Activated T-cell treated with anti-CD3 and anti-CD28 coated beads, Interleukin-2, amount 50 U/mL, for 4 hours (primary cell): Measurements from ENCODE around the gene TMEM125. TPM values are rescaled to one million over a fixed set of nuclear protein-coding genes. Genes with fewer than 3 reads are reported as not detected.

Experiments used
- ATAC-seq, 2 donors: fragments of 200-7000 bp; cut with Tn5 transposase; one replicate each; pipeline ENCODE4 v1.10.0; 2021
- DNase-seq: peaks from one replicate; pipeline ENCODE4 v3.0.0-alpha.2; 2020
- H3K27me3 Mint-ChIP-seq: one replicate; pipeline ENCODE4 v1.8.0; 2021; ENCODE audit warnings: low read depth, mixed read lengths
- H3K36me3 Mint-ChIP-seq: one replicate; pipeline ENCODE4 v1.8.0; 2022; ENCODE audit warnings: mixed read lengths; ENCODE audit not compliant: insufficient read depth
- H3K4me1 Mint-ChIP-seq: one replicate; pipeline ENCODE4 v1.8.0; 2021; ENCODE audit warnings: low read depth, mixed read lengths
- H3K4me3 Mint-ChIP-seq: one replicate; pipeline ENCODE4 v1.8.0; 2021; ENCODE audit warnings: mild to moderate bottlenecking, moderate library complexity, mixed read lengths
- H3K9me3 Mint-ChIP-seq: one replicate; pipeline ENCODE4 v1.8.0; 2021; ENCODE audit warnings: mixed read lengths
- total RNA-seq, 3 donors: library from RNA; stranded (reverse); gene quantifications; one replicate each; pipeline ENCODE4 v1.2.1, GENCODE V29; 2021

The TMEM125 gene
- total RNA-seq, 3 donors from 2014 or later: not detected

- Mint-ChIP-seq H3K4me3 (no peak overlapping the region), H3K9me3 (no peaks in the 10 kb centered on the region), H3K36me3 (no peaks in the 10 kb centered on the region), H3K27me3 (peaks cover 3% of the 10 kb centered on the region), H3K4me1 (no peaks in the 10 kb centered on the region)
- ATAC-seq: no peak
- no peak for DNase-seq
Measured at GRCh38 chr1:43237121-43237520, 32.7 kb upstream of the TMEM125 start.

GRCh38 chr1:43238085-43238484 is 31.7 kb upstream of the TMEM125 start:
- no peaks in the 10 kb centered on the region for H3K9me3 Mint-ChIP-seq
- no peaks in the 10 kb centered on the region for H3K36me3 Mint-ChIP-seq
- no peak overlapping the region for H3K4me3 Mint-ChIP-seq
- H3K4me1 Mint-ChIP-seq: no peaks in the 10 kb centered on the region
- DNase-seq (no peak), ATAC-seq (no peak)
- H3K27me3 Mint-ChIP-seq: peaks cover 3% of the 10 kb centered on the region

DNA sequence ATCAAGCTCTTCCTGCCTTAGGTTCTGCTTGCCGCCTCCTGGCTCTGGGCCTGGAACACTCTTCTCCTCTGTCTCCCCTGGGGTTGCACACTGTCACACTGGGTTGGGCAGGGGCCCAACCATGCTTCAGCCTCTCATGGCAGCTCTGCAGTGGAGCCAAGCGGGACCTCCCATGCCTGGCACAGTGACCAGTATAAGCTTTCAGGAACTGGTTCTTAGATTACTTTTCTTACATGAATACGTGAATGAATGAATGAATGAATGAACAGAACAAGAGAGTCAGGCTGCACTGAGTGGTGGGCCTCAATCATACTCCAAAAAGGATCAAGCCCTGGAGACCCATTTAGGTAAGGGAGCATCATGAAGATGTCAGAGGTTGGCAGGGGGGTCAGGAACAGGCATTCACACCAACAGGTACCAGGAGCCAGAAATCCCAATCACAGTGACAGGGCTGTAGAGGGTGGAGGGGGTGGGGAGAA is 30.8 kb upstream of the TMEM125 start:
- H3K4me3 Mint-ChIP-seq: no peak overlapping the region

GRCh38 chr1:43239484-43239883 is 30.3 kb upstream of the TMEM125 start:
- Mint-ChIP-seq H3K4me1 (no peaks in the 10 kb centered on the region), H3K9me3 (no peaks in the 10 kb centered on the region), H3K4me3 (no peak overlapping the region), H3K36me3 (no peaks in the 10 kb centered on the region), H3K27me3 (peaks cover 3% of the 10 kb centered on the region)
- DNase-seq (no peak), ATAC-seq (no peak)

More for the DNA sequence above, 30.8 kb upstream of the TMEM125 start:
- Mint-ChIP-seq H3K27me3 (peaks cover 3% of the 10 kb centered on the region), H3K36me3 (no peaks in the 10 kb centered on the region), H3K9me3 (no peaks in the 10 kb centered on the region), H3K4me1 (no peaks in the 10 kb centered on the region)
- DNase-seq (no peak), ATAC-seq (no peak)

- H3K27me3 Mint-ChIP-seq: no peaks in the 10 kb centered on the region
- ATAC-seq: no peak
- H3K9me3 Mint-ChIP-seq: no peaks in the 10 kb centered on the region
- H3K36me3 Mint-ChIP-seq: no peaks in the 10 kb centered on the region
- no peak overlapping the region for H3K4me3 Mint-ChIP-seq
- DNase-seq: no peak
- no peaks in the 10 kb centered on the region for H3K4me1 Mint-ChIP-seq
Measured at GRCh38 chr1:43241413-43241836, 28.4 kb upstream of the TMEM125 start.

- H3K9me3 Mint-ChIP-seq: no peaks in the 10 kb centered on the region
- no peaks in the 10 kb centered on the region for H3K4me1 Mint-ChIP-seq
- ATAC-seq: no peak
- no peak for DNase-seq
- H3K27me3 Mint-ChIP-seq: peaks cover 2% of the 10 kb centered on the region
- no peaks in the 10 kb centered on the region for H3K36me3 Mint-ChIP-seq
- H3K4me3 Mint-ChIP-seq: no peak overlapping the region
Measured at GRCh38 chr1:43243299-43243698, 26.5 kb upstream of the TMEM125 start.

DNA sequence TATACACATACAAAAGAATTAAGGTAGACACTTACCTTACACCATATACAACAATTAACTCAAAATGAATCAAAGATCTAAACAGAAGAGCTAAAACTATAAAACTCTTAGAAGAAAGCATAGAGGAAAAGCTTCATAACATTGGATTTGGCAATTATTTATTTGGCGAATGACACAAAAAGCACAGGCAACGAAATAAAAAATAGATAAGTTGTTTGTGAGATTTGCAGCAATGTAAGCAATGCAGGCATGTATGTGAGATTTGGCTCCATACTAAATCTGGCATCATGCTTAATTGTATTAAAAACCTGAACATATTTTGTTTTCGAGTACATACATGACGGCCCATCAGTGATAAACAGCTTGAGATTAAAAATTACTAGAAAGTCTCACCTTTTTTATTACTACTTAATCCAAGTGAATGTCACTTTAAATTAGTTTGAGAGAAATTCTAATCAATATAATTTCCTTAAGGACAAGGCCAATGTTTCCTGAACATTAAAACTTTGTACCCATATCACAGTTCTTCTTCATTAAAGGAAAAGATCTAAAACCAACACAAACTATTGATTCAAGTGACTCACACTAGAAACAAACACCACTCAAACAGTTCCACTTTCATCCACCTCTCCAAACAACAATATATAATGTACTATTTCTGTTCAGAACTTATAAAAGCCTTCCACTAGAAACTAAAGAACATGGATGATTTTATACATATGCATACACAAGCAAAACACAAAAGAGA is 23.1 kb upstream of the TMEM125 start:
- DNase-seq: no peak
- Mint-ChIP-seq H3K36me3 (no peaks in the 10 kb centered on the region), H3K4me3 (no peak overlapping the region), H3K4me1 (no peaks in the 10 kb centered on the region), H3K27me3 (peaks cover 2% of the 10 kb centered on the region), H3K9me3 (no peaks in the 10 kb centered on the region)
- ATAC-seq: no peak

DNA sequence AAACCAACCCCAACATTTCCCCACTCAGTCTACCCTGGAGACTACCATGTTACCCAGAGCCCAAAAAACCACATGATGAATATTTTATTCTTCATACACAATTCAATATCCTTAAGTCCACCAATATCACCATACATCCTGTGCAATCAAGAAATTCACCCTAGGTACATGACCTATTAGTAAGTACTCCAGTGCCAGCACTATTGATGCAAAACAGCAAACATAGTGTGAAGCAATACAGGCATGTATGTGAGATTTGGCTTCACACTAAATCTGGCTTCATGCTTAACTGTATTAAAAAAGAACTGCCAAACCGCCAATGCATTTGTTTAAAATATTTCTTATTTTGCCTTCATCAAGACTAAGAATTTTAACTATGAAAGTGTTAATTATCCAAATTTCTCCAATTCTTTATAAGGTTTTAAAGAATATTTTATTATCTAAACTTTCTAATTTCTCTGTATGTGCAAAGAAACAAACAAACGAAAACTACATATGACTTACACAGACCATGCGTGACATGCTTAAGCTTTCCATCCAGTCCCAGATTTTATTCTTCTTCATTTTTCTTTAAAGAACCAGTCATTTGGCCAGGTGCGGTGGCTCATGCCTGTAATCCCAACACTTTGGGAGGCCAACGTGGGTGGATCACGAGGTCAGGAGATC is 22.4 kb upstream of the TMEM125 start:
- no peaks in the 10 kb centered on the region for H3K9me3 Mint-ChIP-seq
- no peak overlapping the region for H3K4me3 Mint-ChIP-seq
- peaks cover 2% of the 10 kb centered on the region for H3K27me3 Mint-ChIP-seq
- H3K4me1 Mint-ChIP-seq: no peaks in the 10 kb centered on the region
- ATAC-seq (no peak), DNase-seq (no peak)
- no peaks in the 10 kb centered on the region for H3K36me3 Mint-ChIP-seq

DNA sequence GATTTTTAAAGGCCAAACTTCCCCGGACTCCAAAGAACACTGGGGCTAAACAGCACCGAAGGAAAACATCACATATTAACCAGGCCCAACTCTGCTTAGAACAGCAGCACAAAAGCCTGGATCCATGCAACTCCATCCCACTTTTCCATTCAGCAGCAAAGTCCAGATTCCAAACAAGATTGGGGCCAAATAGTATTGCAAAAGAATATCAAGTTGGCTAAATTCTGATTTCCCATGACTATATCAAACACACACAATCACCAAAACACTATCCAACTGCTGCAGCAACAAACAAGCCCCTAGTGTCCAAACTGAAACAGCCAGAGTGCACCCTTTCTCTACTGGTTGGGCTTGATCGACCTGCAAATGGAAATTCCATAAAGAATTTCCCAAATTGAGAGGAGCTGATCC is 19.4 kb upstream of the TMEM125 start:
- Mint-ChIP-seq H3K4me1 (no peaks in the 10 kb centered on the region), H3K9me3 (no peaks in the 10 kb centered on the region), H3K36me3 (no peaks in the 10 kb centered on the region), H3K4me3 (no peak overlapping the region), H3K27me3 (peaks cover 9% of the 10 kb centered on the region)
- DNase-seq: no peak
- no peak for ATAC-seq

DNA sequence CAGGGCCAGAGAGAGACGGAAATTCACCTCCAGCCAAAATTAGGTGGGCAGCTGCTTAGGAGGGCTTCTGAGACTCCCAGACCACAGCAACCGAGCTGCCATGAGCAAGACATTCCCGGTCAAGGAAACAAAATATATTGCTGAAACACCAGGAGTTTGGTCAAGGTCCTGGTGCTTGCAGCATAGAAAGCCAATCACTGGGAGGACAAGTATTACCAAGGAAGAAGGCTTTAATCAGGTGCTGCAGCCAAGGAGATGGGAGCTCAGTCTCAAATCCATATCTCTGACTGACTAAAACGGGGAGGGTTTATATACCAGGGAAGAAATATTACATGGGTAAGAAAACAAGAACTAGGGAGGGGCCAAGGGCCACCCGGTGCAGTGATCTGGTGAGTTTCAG is 18.8 kb upstream of the TMEM125 start:
- Mint-ChIP-seq H3K36me3 (no peaks in the 10 kb centered on the region), H3K4me3 (no peak overlapping the region), H3K9me3 (no peaks in the 10 kb centered on the region), H3K4me1 (no peaks in the 10 kb centered on the region), H3K27me3 (peaks cover 9% of the 10 kb centered on the region)
- ATAC-seq (no peak), DNase-seq (no peak)

DNA sequence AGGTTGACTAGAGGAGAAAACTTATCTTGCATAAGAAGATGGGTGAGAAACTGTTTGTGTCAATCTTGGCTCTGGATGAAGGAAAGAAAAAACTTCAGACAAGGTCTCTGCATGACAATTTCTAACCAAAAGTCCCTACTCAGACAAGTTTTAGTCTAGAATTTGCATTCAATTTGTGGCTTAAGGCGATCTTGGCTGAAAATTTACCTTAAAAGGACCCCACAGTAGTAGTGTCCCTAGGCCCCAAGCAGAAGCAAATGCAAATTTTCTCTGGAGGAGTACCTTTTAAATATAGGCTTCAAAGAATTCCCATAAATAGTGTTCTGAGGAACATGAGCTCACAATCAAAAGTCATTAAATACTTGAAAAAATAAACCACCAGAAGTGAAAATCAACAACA is 17.6 kb upstream of the TMEM125 start:
- Mint-ChIP-seq H3K4me1 (no peaks in the 10 kb centered on the region), H3K4me3 (no peak overlapping the region), H3K36me3 (no peaks in the 10 kb centered on the region), H3K9me3 (no peaks in the 10 kb centered on the region), H3K27me3 (peaks cover 7% of the 10 kb centered on the region)
- DNase-seq (no peak), ATAC-seq (no peak)

DNA sequence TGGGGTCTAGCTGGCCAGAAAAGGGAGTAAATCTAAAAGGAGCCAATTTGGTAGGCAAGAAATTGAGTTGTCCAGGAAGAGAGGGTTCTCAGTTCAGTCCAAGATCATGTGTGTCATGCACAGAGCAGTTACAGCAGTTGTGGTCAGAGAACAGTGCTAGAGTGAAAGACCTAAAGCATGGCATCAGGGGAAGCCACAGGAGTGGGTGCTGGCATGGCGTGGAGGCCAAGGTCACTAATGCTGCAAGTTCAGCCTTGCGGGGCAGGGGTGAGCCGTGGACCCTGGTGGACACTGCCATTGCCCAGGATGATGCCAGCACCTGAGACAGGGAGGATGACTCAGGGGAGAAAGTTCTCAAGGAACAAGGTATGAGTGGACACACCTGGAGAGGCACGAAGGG is 16.6 kb upstream of the TMEM125 start:
- Mint-ChIP-seq H3K36me3 (no peaks in the 10 kb centered on the region), H3K4me1 (no peaks in the 10 kb centered on the region), H3K27me3 (peaks cover 7% of the 10 kb centered on the region), H3K4me3 (no peak overlapping the region), H3K9me3 (no peaks in the 10 kb centered on the region)
- DNase-seq (no peak), ATAC-seq (no peak)

GRCh38 chr1:43253876-43254275 is 15.9 kb upstream of the TMEM125 start:
- H3K27me3 Mint-ChIP-seq: peaks cover 7% of the 10 kb centered on the region
- ATAC-seq (no peak), DNase-seq (no peak)
- H3K4me3 Mint-ChIP-seq: no peak overlapping the region
- no peaks in the 10 kb centered on the region for H3K4me1 Mint-ChIP-seq
- no peaks in the 10 kb centered on the region for H3K36me3 Mint-ChIP-seq
- H3K9me3 Mint-ChIP-seq: no peaks in the 10 kb centered on the region

DNA sequence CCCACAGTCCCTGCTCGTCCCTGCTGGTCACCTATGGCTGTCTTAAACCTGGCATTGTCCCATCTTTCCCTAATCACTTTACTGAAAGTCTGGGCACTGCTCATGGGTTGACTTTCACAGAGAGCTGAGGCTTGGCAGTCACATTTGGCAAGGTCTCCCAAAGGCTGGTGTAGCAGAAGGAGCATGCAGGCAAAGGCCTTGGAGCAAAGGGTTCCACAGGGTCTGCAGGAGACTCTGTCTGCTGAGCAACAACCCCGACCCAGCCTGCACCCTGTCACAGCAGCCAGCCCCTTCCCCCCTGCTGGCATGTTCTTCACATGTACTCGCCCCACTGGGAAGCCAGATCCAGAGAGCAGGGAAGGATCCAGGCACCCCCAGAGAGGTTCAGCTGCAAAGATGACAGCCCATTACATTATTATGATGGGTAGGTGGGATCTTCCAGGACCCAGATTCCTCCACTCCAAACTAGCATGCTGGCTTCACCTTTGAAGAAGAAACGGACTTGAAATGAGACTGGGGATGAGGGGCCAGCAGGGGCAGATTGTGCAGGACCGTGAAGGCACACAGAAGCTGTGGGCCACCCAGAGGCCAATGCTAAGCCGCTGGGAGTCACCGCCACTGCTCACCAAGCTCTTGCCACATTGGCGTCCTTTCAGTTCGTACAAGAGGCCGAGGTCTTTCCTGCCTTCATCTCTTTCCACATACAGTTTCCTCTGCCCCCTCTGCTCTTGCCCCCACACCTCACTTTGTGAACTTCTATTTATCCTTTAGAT is 14.2 kb upstream of the TMEM125 start:
- ATAC-seq (no peak), DNase-seq (no peak)
- Mint-ChIP-seq H3K4me1 (no peaks in the 10 kb centered on the region), H3K27me3 (peaks cover 7% of the 10 kb centered on the region), H3K9me3 (no peaks in the 10 kb centered on the region), H3K4me3 (no peak overlapping the region), H3K36me3 (no peaks in the 10 kb centered on the region)
